D721Med (cell line): Measurements from ENCODE around the gene LGALS4.
"Not testable (repeated sequence)": the region's sequence is repeated elsewhere in the genome, so short reads cannot be mapped to it uniquely, and the experiment has no call there.

Experiments
- DNase-seq: peaks from one replicate; pipeline ENCODE4 v3.0.0; 2011; ENCODE audit warnings: low spot score; ENCODE audit not compliant: insufficient read length
- FAIRE-seq: peaks from 2 replicates; lab custom pipeline; 2011; peaks lifted over from hg19 to GRCh38; lab: Jason Lieb, UNC
- TF ChIP-seq, protein P1 (sequence below): IDR thresholded peaks from 2 replicates; pipeline ENCODE4 v1.5.1; 2012; ENCODE audit warnings: mild to moderate bottlenecking, control low read depth; ENCODE audit not compliant: insufficient read depth; ENCODE audit errors: missing control alignments

LGALS4 gene

DNA sequence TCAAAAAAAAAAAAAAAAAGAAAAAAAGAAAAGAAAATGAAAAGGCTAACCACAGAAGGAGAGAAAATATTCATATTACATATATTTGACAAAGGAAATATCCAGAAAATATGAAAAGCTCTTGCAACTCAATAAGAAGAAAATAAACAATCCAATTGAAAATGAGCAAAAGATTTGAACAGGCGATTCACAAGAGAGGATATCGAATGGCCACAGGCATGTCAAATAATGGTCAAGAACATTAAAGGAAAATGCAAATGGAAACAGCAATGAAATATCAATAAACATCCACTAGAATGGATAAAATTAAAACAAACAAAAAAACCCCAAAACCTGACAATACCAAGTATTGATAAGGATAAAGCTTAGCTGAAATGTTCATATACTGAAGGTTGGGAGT, 47.5 kb downstream of the LGALS4 start:
- FAIRE-seq (no peak), DNase-seq (no peak)
- TF ChIP-seq, protein P1, sequence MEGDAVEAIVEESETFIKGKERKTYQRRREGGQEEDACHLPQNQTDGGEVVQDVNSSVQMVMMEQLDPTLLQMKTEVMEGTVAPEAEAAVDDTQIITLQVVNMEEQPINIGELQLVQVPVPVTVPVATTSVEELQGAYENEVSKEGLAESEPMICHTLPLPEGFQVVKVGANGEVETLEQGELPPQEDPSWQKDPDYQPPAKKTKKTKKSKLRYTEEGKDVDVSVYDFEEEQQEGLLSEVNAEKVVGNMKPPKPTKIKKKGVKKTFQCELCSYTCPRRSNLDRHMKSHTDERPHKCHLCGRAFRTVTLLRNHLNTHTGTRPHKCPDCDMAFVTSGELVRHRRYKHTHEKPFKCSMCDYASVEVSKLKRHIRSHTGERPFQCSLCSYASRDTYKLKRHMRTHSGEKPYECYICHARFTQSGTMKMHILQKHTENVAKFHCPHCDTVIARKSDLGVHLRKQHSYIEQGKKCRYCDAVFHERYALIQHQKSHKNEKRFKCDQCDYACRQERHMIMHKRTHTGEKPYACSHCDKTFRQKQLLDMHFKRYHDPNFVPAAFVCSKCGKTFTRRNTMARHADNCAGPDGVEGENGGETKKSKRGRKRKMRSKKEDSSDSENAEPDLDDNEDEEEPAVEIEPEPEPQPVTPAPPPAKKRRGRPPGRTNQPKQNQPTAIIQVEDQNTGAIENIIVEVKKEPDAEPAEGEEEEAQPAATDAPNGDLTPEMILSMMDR = no peak

DNA sequence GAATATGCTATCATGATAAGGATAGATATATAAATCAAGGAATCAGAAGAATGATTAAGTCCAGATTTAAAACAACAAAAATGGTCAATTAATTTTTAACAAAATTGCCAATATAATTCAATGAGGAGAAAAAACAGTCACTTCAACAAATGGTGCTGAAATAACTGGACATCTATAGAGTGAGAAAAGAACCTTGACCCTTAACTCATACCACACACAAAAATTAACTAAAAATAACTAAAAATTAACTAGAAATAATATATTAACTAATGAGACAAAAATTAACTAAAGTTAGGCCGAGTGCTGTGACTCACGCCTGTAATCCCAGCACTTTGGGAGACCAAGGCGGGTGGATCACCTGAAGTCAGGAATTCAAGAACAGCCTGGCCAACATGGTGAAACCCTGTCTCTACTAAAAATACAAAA, 48.9 kb downstream of the LGALS4 start:
- FAIRE-seq (no peak), DNase-seq (no peak)
- TF ChIP-seq, protein P1 = no peak

DNA sequence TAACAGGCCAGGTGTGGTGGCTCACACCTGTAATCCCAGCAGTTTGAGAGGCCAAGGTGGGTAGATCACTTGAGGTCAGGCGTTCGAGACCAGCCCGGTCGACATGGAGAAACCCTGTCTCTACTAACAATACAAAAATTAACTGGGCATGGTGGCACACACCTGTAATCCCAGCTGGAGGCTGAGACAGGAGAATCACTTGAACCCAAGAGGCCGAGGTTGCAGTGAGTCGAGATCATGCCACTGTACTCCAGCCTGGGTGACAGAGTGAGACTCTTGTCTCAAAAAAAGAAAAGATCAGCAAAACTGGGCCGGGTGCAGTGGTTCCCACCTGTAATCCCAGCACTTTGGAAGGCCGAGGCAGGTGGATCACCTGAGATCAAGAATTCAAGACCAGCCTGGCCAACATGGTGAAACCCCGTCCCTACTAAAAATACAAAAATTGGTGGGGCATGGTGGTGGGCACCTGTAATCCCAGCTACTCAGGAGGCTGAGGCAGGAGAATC, 50.8 kb downstream of the LGALS4 start:
- DNase-seq, FAIRE-seq: not testable (repeated sequence)

DNA sequence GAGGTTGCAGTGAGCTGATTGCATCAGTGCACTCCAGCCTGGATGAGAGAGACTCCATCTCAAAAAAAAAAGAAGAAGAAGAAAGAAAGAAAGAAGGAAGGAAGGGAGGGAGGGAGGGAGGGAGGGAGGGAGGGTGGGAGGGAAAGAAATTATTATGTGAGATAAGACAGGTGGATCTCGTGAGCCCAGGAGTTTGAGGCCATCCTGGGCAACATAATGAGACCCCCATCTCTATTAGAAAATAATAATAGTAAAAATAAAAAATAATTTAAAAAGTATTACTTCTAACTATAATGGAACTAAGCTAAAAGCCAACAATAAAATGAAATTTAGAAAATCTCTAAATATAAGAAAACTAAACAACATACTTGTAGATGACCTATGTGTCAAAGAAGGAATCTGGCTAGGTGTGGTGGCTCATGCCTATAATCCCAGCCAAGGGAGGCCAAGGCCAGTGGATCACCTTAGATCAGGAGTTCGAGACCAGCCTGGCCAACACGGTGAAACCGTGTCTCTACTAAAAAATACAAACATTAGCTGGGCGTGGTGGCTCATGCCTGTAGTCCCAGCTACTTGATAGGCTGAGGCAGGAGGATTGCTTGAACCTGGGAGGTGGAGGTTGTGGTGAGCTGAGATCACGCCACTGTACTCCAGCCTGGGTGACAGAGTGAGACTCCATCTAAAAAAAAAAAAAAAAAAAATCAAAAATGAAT, 51.8 kb downstream of the LGALS4 start:
- DNase-seq, FAIRE-seq: not testable (repeated sequence)

DNA sequence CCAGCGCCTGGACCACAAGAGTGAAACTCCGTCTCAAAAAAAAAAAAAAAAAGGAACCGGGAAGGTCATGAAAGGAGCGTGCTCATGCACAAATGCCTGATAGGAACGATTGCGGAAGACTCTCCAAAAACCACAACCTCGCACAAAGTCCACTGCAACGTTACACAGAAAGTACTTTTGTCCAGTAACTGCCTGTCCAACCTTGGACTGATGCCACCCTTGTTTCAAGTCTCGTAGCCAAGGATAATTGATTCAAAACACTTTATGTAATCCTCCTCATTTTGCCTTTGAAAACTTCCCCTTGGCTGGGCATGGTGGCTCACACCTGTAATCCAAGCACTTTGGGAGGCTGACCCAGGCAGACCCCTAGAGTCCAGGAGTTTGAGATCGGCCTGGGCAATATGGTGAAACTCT, 53.1 kb downstream of the LGALS4 start:
- TF ChIP-seq, protein P1 = no peak
- no peak for FAIRE-seq
- no peak for DNase-seq

DNA sequence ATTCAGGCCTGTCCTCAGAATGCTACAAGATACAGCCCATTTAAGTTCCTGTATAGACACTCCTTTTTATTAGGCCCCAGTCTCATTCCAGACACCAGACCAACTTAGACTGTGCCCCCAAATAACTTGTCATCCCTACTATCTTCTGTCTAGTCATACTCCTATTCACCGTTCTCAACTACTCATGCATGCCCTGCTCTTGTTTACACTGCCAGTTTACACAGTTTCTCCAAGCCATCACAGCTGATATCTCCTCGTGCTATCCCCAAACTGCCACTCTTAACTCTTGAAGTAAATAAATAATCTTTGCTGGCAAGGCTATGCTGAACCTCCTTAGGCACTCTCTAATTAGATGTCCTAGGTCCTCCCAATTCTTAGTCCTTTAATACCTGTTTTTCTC, 58.5 kb downstream of the LGALS4 start:
- DNase-seq, FAIRE-seq: not testable (repeated sequence)

DNA sequence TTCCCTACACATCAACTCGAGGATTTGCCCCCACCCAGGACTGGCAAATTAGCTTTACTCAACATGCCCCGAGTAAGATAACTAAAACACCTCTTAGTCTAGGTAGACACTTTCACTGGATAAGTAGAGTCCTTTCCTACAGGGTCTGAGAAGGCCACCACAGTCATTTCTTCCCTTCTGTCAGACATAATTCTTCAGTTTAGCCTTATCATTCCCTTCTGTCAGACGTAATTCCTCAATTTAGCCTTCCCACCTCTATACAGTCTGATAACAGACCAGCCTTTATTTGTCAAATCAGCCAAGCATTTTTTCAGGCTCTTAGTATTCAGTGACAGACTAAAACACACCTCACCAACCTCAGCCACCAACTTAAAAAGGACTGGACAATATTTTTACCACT, 59.0 kb downstream of the LGALS4 start:
- not testable (repeated sequence) for FAIRE-seq, DNase-seq
